Heart right ventricle (tissue), 16 donors: Measurements from ENCODE around the gene DYSF. TPM values are rescaled to one million over a fixed set of nuclear protein-coding genes. Genes with fewer than 3 reads are reported as not detected.
A peak's percentile ranks its signal among the peaks of the same experiment; 100 is the strongest.

Experiments
- ATAC-seq, 8 donors: fragments of 200-7000 bp; cut with Tn5 transposase; one replicate each; pipeline ENCODE4 v1.9.1; 2020; ENCODE audit warnings: mild to moderate bottlenecking in 8 of 8, moderate library complexity in 8 of 8, moderate number of reproducible peaks in 1 of 8
- DNase-seq, 2 donors: peaks; one replicate each; pipeline ENCODE4 v3.0.0-alpha.2; 2020
- H3K27ac ChIP-seq, 10 donors: fragments of 200-600 bp; sonication (generic) in 2 of 10; one replicate each; pipeline versions ENCODE4 v1.5.0 to v1.8.0; 2020 to 2022; ENCODE audit warnings: mild to moderate bottlenecking in 3 of 10
- H3K27me3 ChIP-seq, 7 donors: fragments of 200-600 bp; one replicate each; pipeline ENCODE4 v1.8.0; 2021 to 2022; ENCODE audit warnings: mild to moderate bottlenecking in 2 of 7
- H3K36me3 ChIP-seq, 9 donors: fragments of 200-600 bp; sonication (generic) in 1 of 9; one replicate each; pipeline versions ENCODE4 v1.5.0 to v1.8.0; 2020 to 2022; ENCODE audit warnings: mild to moderate bottlenecking in 2 of 9
- H3K4me1 ChIP-seq, 9 donors: fragments of 200-600 bp; sonication (generic) in 1 of 9; one replicate each; pipeline versions ENCODE4 v1.5.0 to v1.8.0; 2020 to 2022; ENCODE audit warnings: mild to moderate bottlenecking in 4 of 9
- H3K4me3 ChIP-seq, 10 donors: fragments of 200-600 bp; sonication (generic) in 2 of 10; one replicate each; pipeline versions ENCODE4 v1.5.0 to v1.8.0; 2020 to 2022; ENCODE audit warnings: mild to moderate bottlenecking in 7 of 10, moderate library complexity in 2 of 10
- H3K9me3 ChIP-seq, 11 donors: fragments of 200-600 bp in 10 of 11; sonication (generic) in 2 of 11; one replicate each; pipeline versions ENCODE4 v1.5.0 to v1.8.0; 2013 to 2022; ENCODE audit warnings: mild to moderate bottlenecking in 2 of 11, control low read depth in 1 of 11, moderate library complexity in 1 of 11
- WGBS, 2 donors: extraction: QIAGEN DNeasy Blood & Tissue Kit; methylation state at CpG; one replicate each; pipeline ENCODE4 v1.1.7; 2013; ENCODE audit warnings: inconsistent platforms in 1 of 2; 5-methylcytosine and 5-hydroxymethylcytosine counted together
- intact Hi-C, 10 donors: fragments of 100-400 bp; cut with DNase I; formaldehyde crosslinking; loops; one replicate each; pipeline versions ENCODE4 v1.11.1 to v1.14.2; 2022
- polyA plus RNA-seq, 2 donors: library from polyadenylated mRNA; stranded (reverse); fragments of 200-250 nt; gene quantifications; one replicate each; pipeline ENCODE4 v1.2.3, GENCODE V29; 2013
- total RNA-seq, 10 donors: library from RNA; stranded (reverse); fragmentation: NEBNext Ultra II Directional in 3 of 10; extraction: Animal tissue kit (Norgen Biotek cat#: 25700) in 3 of 10; gene quantifications; one replicate each; pipeline versions ENCODE4 v1.2.1 to v1.2.4, GENCODE V29; 2021 to 2023
- TF ChIP-seq, protein P1 (sequence below), 9 donors: fragments of 200-600 bp; sonication (generic) in 2 of 9; IDR thresholded peaks; one replicate each; pipeline versions ENCODE4 v1.5.0 to v1.8.0; 2021 to 2022; ENCODE audit warnings: antibody characterized with exemption in 9 of 9, mild to moderate bottlenecking in 5 of 9, moderate library complexity in 1 of 9
- donor health status: Arrhythmogenic right ventricular cardiomyopathy.
- donor health status: ischemic (EF 13 %, LVEDD 7.1; RV severe dilation, severe dysfunction).
- donor health status: healthy with polysubstance abuse.
- donor health status: DM: no; HTN: yes; CAD: no.
- donor health status: DM: no; HTN: no; CAD: no.
- donor health status: ischemic (EF 25% LVEDD 6.9; RV normal size, moderate dysfunction).
- donor health status: ischemic (EF 25% LVEDD 5.7; RV mildly dilated, moderate dysfunction).
- donor health status: healthy.
- donor health status: DM: yes; HTN: yes; CAD: no.
- donor health status: Ischemic cardiomyopathy.
- donor health status: ischemic (EF 35%, LVEDD 5.7; RV mildly dilated, moderate dysfunction).
- donor health status: nonischemic (EF 11% LVEDD 7.7; RV severe dilation, severe dysfunction).
- donor health status: DM: yes; HTN: yes; CAD: no.
- donor health status: PGD.
- donor health status: ischemic (EF 29% LVEDD 5.4; RV normal size, mild dysfunction).
- donor health status: nonischemic (EF 23%, LVEDD 6.1; RV moderate dilation, normal function).

Gene DYSF
- total and polyA plus RNA-seq, 12 donors, result 20.6 to 100 (median 64.8) TPM

DNA sequence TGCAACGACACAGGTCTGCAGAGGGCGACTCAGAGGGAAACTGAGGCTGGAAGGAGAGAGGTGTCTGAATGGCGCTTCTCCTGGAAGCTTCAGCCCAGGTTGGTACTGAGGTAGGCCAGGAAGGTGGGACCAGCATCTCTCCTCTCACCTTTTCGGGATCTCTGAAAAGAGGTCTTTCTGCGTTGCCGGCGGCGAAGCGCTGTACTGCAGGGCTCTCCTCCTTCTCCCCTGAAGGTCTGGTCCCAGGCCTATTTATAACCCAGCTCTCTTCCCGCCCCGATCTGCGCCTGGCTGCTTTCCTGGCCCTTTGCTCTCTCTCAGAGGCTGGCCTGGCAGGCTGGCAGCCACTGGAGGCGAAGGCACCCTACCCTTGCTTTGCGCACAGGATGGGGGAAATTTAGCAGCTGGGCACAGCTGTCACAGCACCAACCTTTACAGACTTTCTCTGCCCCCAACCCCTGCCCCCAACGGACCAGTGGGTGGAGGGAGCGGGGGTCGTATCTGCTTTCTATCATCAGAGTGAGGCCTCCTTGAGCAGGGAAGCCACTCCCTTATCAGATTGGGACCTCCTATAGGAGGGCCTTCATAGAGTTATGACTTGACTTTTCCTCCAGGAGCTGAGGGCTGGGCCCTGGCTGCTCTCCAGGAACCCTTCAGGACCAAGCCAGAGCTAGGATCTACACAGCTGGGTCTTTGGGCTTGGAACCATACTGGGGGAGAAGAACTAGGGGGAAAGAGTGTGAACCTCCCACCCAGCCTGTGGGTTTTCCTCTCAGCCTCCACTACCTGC lies 1.1 kb downstream of the DYSF start:
- Histone ChIP-seq H3K27me3 (peaks cover 0 to 20% (median 0%) of the 10 kb centered on the region in 7 donors), H3K27ac (peak overlapping the region; percentile 75 to 94 (median 90)), H3K9me3 (no peaks in the 10 kb centered on the region), H3K36me3 (peaks cover 0 to 2% (median 0%) of the 10 kb centered on the region in 9 donors), H3K4me3 (peak overlapping the region; percentile 51 to 72 (median 64)), H3K4me1 (peaks cover 34 to 98% (median 82%) of the 10 kb centered on the region in 9 donors)
- WGBS, 2 donors, result 19 to 27% methylated on average over 17 of the region's 17 CpGs
- intact Hi-C loops, result no loop called here
- DNase-seq, result peak; percentile 67 to 73
- TF ChIP-seq, protein P1, sequence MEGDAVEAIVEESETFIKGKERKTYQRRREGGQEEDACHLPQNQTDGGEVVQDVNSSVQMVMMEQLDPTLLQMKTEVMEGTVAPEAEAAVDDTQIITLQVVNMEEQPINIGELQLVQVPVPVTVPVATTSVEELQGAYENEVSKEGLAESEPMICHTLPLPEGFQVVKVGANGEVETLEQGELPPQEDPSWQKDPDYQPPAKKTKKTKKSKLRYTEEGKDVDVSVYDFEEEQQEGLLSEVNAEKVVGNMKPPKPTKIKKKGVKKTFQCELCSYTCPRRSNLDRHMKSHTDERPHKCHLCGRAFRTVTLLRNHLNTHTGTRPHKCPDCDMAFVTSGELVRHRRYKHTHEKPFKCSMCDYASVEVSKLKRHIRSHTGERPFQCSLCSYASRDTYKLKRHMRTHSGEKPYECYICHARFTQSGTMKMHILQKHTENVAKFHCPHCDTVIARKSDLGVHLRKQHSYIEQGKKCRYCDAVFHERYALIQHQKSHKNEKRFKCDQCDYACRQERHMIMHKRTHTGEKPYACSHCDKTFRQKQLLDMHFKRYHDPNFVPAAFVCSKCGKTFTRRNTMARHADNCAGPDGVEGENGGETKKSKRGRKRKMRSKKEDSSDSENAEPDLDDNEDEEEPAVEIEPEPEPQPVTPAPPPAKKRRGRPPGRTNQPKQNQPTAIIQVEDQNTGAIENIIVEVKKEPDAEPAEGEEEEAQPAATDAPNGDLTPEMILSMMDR (IDR thresholded peaks at IDR 0.05), result peak in 3 of 9 donors; percentile 15 to 27 (median 23)
- ATAC-seq, result peak; percentile 66 to 79 (median 74)

DNA sequence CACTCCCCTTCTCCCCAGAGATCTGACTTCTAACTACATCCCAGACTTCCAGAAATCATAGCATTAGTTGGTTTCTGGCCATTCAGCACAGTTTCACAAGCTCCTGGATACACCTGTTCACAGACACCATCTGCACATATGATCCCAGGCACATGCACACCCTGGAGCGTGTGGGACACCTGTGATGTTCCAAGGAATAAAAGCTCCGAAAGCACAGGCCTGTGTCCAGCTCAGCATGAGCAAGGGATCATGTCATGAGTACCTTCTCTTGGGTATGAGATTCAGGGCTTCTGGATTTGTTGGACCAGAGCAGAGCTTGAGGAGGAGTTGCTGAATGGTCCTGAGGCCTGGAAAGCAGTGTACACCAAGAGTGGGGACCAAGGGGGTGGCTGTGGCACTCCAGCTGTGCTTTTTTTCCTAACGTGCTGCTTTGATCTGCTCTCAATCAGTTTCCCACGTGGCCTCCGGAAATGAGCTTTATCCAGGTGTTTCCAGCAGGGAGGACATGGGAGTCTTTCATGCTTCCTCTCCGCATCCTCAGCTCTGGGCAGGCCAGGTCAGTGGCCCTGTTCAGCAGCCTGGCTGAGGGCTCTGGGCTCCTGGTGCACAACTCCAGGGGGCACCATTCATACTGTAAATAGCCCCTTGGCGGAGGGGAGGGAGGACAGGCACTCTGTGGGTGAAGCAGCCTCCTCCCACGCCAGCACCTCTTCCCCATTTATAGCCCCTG lies 1.8 kb downstream of the DYSF start:
- no peak for DNase-seq

DNA sequence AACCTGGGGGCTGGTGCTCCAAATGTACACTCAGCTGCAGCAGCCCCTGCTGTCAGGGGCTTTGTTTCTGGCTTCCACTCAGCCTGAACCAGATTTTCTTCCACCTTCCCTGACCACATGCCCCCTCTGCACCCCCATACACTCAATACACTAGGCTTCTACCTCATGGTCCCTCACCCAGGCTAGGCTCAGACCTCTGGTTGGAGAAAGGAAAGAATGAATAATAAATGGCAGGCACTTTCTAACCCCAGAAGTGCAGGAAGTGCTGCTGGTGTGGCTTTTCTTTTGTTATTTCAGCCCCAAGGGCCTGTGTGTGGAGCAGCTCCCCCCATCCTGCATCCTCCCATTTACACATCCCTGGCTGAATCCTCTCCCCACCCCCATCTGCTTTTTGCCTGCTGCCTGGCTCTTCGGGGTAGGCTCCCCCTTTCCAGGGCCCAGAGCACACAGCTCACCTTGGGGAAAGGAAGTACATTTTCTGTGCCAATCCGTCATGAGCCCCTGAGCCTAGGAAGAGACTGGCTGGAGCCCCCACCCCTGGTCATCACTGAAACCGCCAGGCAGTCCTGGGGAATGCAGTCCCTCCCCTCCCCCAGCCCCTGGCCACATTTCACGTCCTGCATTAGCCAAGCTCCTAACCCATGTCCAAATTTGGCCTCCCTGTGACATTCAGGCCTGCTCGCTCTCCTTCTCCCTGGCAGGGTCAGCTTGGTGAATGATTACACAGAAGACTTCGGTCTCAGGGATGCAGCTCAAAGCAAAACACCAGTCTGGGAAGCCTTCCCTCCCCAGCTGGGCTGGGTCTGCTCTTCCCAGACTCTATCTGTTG lies 2.6 kb downstream of the DYSF start:
- peak in 6 of 8 donors; percentile 20 to 40 (median 32) for ATAC-seq
- Histone ChIP-seq H3K9me3 (no peaks in the 10 kb centered on the region), H3K27me3 (peaks cover 0 to 20% (median 0%) of the 10 kb centered on the region in 7 donors), H3K4me1 (peaks cover 34 to 100% (median 98%) of the 10 kb centered on the region in 9 donors), H3K27ac (peak overlapping the region; percentile 41 to 94 (median 90)), H3K36me3 (peaks cover 0 to 3% (median 0%) of the 10 kb centered on the region in 9 donors), H3K4me3 (peak overlapping the region in 1 of 10 donors; percentile 70)
- intact Hi-C loops, result no loop called here
- DNase-seq, result peak; percentile 51 to 64
- WGBS, 2 donors, result 31 to 35% methylated on average over 6 of the region's 6 CpGs
- TF ChIP-seq, protein P1 (IDR thresholded peaks at IDR 0.05), result no peak

More for the DNA sequence above, 1.8 kb downstream of the DYSF start:
- Histone ChIP-seq H3K36me3 (peaks cover 0 to 3% (median 0%) of the 10 kb centered on the region in 9 donors), H3K4me3 (peak overlapping the region in 3 of 10 donors; percentile 66 to 72 (median 70)), H3K4me1 (peaks cover 34 to 100% (median 90%) of the 10 kb centered on the region in 9 donors), H3K9me3 (no peaks in the 10 kb centered on the region), H3K27me3 (peaks cover 0 to 20% (median 0%) of the 10 kb centered on the region in 7 donors), H3K27ac (peak overlapping the region in 9 of 10 donors; percentile 60 to 94 (median 91))
- no peak for ATAC-seq
- TF ChIP-seq, protein P1 (IDR thresholded peaks at IDR 0.05), result peak in 1 of 9 donors; percentile 2
- 57 to 67% methylated on average over 8 of the region's 8 CpGs for WGBS, 2 donors
- intact Hi-C loops, result no loop called here
